ENCODE measurements around the gene PPM1N.

The PPM1N gene

DNA sequence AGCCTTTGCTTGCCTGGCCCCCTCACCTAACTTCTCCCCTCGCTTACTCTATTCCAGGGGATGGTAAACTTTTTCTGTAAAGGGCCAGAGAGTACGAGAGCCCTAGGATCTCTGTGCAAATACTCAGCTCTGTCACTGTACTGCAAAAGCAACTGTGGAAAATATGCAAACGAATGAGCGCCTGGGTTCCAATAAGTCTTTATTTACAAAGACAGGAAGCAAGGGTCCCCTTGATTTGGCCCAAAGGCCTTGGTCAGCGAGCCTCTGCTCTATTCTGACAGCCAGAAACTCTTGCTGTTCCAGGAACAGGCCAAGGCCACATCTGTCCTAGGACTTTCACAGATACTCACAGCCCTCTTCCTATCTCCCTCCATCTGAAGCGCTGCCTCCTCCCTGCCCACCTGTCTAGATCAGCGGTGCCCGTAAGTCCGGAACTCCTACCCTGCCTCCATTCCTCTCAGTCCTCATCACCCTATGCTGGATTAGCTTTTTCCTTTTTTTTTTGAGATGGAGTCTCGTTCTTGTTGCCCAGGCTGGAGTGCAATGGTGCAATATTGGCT lies 49.0 kb downstream of the PPM1N start:
- no peak for DNase-seq

DNA sequence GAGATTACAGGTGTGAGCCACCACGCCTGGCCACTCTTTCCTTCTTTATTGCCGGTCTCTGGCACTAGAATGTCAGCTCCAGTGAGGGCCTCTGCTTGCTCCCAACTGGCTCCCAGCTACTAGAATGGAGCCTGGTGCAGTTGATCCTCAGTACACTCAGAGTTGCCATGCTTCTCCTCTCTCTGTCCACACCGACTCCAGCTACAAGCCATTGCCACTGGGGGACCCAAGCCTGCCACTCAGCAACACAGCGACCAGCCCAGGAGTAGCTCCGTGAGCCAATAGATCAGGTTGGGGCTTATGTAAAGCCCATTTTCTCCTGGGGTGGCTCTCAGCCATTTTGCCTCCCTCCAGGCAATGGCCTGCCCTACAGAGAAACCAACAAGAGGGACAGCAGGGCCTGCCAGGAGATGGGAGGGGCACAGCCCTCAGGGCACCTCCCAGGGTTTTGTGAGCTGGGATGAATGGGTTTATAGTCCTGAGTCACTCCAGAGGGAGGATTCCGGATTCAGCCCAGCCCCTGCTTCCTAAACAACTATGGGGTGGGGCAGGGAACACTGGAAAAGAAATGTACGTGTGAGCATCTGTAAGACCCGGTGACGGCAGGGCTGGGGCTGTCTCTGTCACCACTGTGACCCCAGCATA lies 49.8 kb downstream of the PPM1N start:
- DNase-seq, result no peak

Measured in GOT3 (cell line).